HG03565 (cell line): ENCODE measurements around the gene MIA.
"Not testable (repeated sequence)": the region's sequence is repeated elsewhere in the genome, so short reads cannot be mapped to it uniquely, and the experiment has no call there.

ENCODE experiments used
- ATAC-seq: cut with Tn5 transposase; IDR thresholded peaks from one replicate; pipeline ENCODE4 v1.9.1; 2021; ENCODE audit warnings: mild to moderate bottlenecking, moderate library complexity; ENCODE audit not compliant: unreplicated experiment

The MIA gene

DNA sequence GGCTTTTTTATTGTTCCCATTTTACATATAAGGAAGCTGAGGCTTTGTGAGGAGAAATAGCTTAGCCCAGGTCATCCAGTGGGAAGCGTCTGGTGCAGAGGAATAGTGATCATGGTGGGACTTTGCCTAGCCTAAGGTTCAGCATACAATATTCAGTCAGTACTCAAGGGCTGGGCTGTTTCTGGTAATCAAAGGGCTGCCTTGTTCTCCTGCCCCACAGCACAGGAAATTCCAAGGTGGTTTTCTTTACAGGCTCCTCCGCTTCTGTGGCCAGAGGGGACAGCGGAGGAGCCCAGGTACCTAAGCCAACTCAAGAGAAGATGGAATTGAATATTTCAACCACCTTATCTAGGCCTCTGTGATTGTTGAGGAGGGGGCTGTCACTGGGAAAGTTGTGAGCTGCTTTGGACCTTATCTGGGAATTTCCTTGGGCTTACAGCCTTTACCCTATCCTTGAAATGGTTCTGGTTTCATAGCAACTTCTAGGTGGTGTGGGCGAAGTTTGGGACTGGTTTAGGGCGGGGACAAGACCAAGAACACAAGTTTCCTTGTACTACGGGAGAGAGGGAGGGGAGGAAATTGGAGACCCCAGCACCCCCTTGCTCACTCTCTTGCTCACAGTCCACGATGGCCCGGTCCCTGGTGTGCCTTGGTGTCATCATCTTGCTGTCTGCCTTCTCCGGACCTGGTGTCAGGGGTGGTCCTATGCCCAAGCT, at the start of gene MIA:
Gene MIA, plus strand, starts transcription at position 606 of the 716 bp plus-strand sequence. Its CDS starts 22 bp downstream, at position 628.
- no peak for ATAC-seq

DNA sequence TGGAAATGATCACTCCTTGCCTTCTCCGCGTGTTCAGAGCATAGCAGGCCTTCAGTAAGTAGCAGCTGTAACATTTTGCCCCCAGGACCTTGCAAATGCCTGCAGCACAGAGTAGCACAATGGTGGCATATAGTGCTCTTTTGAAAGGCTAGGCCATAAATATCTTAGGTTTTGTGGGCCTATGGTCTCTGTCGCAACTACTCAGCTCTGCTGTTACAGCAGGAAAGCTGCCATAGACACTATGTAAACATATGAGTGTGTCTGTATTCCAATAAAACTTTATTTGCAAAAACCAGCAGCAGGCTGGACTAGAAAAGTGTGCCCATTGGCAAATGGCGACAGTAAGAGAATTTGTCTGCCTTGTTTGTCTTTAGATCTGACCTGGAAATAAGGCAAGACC, 49.0 kb upstream of the MIA start:
- ATAC-seq, result no peak

DNA sequence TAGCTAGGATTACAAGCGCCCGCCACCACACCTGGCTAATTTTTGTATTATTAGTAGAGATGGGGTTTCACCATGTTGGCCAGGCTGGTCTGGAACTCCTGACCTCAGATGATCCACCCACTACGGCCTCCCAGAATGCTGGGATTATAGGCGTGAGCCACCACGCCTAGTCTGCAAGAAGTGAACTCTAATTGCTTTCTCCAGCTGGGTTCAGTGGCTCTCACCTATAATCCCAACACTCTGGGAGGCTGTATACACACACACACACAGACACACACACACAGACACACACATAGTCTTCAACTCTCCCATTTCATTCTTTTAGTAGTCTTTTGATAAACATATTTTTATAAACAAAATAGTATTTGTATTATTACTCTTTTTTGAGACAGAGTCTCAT, 45.3 kb upstream of the MIA start:
- ATAC-seq, result not testable (repeated sequence)

DNA sequence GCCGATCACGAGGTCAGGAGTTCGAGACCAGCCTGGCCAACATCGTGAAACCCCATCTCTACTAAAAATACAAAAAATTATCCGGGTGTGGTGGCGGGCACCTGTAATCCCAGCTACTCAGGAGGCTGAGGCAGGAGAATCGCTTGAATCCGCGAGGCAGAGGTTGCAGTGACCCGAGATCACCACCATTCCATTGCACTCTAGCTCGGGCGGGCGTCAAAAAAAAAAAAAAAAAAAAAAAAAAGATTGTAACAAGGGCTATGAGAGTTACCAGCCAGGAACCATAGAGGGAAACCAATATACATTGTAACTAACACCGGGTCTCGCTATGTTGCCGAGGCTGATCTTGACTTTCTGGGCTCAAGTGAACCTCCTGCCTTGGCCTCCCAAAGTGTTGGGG, 43.0 kb upstream of the MIA start:
- not testable (repeated sequence) for ATAC-seq

GRCh38 chr19:40733149-40733548, 42.2 kb upstream of the MIA start:
- no peak for ATAC-seq

GRCh38 chr19:40735013-40735771, 40.1 kb upstream of the MIA start:
- ATAC-seq, result no peak

- no peak for ATAC-seq
Observed at GRCh38 chr19:40736661-40737060, 38.7 kb upstream of the MIA start.

- ATAC-seq, result no peak
Observed at GRCh38 chr19:40737102-40737644, 38.1 kb upstream of the MIA start.

DNA sequence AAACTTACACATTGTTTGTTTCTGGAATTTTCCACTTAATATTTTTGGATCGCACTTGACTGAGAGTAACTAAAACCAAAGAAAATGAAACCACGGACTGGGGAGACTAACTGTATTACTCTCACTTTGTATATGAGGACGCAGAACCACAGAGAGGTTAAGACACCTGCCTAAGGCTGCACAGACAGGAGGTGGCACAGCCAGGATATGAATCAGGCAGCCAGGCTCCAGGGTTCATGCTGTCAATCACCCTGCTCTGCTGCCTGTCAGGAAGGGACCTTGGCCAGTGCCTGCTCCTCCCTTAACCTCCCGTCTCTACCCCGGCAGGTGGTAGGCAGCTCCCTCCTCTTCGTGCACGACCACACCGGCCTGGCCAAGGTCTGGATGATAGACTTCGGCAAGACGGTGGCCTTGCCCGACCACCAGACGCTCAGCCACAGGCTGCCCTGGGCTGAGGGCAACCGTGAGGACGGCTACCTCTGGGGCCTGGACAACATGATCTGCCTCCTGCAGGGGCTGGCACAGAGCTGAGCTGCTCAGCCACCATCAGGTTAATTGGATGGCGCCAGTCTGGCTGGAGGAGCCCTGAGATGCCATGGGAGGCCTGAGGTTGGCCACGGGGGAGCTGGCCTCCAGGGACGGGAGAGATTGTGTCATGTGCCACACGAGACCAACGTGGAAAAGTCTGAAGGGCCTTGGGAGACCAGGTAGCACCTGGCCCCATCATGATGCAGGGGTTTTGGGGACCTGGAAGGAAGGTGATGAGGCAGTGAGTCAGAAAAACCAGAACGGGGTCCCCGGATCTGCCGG, 36.1 kb upstream of the MIA start:
- ATAC-seq, result no peak

GRCh38 chr19:40739871-40740703, 35.2 kb upstream of the MIA start:
- ATAC-seq, result no peak

DNA sequence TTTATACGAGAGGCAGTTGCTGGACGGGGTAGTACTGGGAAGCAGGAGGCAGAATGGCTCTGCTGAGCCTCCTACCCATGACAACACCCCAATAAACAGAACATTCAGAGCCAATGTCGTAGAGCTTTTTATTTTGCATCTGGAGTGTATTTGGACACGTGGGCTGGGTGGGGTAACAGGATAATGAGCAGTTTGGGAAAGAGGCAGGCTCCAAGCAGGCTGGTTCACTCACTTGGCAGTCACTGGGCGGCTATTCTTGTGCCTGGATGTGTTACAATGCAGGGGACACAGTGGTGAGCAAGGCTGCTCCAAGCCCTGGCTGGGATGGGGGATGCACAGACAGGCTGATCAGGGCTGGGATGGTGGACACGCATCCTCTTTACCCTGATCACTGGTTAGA, 34.6 kb upstream of the MIA start:
- no peak for ATAC-seq

DNA sequence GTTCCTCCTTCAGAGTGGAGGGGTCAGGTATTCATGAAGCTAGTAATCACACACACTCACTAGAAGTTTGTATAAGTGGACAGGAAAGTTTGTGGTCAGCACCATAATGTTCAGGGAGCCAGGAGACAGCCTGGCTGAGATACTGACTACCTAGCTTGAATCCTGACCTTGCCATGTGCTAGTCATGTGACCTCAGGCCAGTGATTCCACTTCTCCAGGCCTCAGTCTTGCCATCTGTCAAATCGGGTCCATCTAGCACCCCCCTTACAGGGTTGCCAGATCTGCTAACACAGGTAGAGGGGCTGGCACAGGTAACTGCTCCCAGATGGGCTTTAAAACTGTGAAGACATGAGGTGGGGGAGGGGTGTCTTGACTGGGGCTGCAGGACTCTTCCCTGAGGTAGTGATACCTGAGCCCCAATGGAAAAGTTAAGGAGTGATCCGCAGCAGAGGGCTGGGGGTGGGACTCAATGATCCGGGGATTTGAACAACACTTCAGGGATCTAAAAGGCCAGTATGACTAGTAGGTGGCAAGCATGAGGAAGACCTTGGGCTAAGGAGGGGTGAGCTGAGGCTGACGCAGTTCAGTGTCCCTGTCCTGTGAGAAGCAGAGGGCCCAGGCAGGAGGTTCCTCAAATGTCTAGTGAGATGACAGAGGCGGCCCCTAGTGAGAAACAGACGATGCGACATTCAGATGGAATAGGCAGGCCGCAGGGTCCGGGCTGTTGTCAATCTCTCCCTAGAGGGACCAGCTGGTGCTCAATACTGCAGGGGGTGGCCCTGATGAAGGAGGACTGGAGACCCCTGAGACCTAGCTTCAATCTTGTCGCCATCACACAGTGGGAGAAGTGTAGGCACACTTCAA, 33.6 kb upstream of the MIA start:
- ATAC-seq, result no peak

GRCh38 chr19:40742477-40742876, 32.8 kb upstream of the MIA start:
- ATAC-seq, result no peak

DNA sequence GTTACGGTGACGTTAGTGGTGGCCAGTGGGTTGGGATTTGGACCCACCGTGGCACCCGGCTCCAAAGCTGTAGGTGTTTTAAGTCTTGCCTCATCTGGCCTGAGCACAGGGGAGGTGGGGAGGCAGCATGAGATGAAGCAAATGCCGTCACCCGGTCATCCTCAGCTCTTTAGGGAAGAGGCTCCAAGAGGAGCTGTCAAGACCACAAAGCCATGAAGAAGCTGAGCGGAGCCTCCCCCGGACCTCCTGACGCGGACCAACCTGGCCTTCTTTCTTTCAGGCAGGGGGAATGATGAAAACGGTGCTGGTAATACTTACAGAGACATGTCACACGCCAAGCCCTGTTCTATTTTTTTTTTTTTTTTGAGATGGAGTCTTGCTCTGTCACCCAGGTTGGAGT, 32.4 kb upstream of the MIA start:
- ATAC-seq, result no peak

DNA sequence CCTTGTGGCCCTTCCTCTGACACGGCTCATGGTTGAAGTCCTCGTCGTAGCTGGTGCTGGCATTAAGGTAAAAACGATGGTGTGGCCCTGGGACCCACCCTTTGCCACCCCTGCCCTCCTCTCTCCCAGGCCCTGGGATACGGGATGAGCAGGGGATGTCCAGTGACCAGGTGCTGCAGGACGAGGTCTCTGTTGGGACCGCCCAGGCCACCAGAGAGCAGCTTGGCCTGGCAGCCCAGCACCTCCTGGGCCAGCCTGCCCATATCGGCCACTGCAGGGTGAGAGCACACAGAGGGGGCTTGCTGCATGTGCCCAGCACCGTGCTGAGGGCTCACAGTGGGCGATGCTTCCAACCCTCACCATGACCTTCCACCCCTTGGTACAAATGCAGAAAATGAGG, 31.4 kb upstream of the MIA start:
- no peak for ATAC-seq

- no peak for ATAC-seq
Observed at GRCh38 chr19:40744554-40745401, 30.5 kb upstream of the MIA start.

GRCh38 chr19:40745402-40745780, 29.9 kb upstream of the MIA start:
- no peak for ATAC-seq

GRCh38 chr19:40747536-40747935, 27.8 kb upstream of the MIA start:
- ATAC-seq, result no peak
